IMR-90 (cell line): ENCODE measurements around the gene DMD. TPM values are rescaled to one million over a fixed set of nuclear protein-coding genes. Genes with fewer than 3 reads are reported as not detected.

Source experiments
- ATAC-seq: fragments of 200-7000 bp; cut with Tn5 transposase; 2 replicates; pipeline ENCODE4 v1.9.1; 2020; ENCODE audit warnings: low read depth, mild to moderate bottlenecking, moderate library complexity
- BruUV-seq: library from RNA; stranded (reverse); fragments of 400-500 nt; replicated peaks from 2 replicates; lab custom pipeline; 2021; lab: Mats Ljungman, UMichigan
- CTCF ChIA-PET: fragments of 300-600 bp; formaldehyde crosslinking; extraction: SDS; loops from one replicate; lab custom pipeline; 2021; ENCODE audit warnings: antibody characterized with exemption; lab: Yijun Ruan, JAX
- POLR2A ChIA-PET: fragments of 300-600 bp; sonication (Branson Sonifier 250); formaldehyde crosslinking; loops from one replicate; lab custom pipeline; 2022; ENCODE audit warnings: antibody characterized with exemption; ENCODE audit not compliant: unreplicated experiment; lab: Charles Lee
- DNase-seq: peaks from one replicate; pipeline ENCODE4 v3.0.0; 2013
- H2AFZ ChIP-seq: replicated peaks from 2 replicates; pipeline ENCODE3; 2013; ENCODE audit warnings: low read length, mild to moderate bottlenecking; ENCODE audit not compliant: poor library complexity
- H2AK5ac ChIP-seq: 2 replicates; pipeline ENCODE4 v1.6.1; 2013; ENCODE audit warnings: low read depth, low read length, inconsistent platforms
- H2AK9ac ChIP-seq: replicated peaks from 2 replicates; pipeline ENCODE3; 2013; ENCODE audit warnings: mild to moderate bottlenecking, low read depth, low read length, moderate library complexity; ENCODE audit not compliant: poor library complexity
- H2BK120ac ChIP-seq: 2 replicates; pipeline ENCODE4 v1.6.1; 2013; ENCODE audit warnings: low read depth, low read length, inconsistent platforms
- H2BK15ac ChIP-seq: 3 replicates; pipeline ENCODE4 v1.6.1; 2013; ENCODE audit warnings: low read depth, low read length, inconsistent platforms
- H2BK20ac ChIP-seq: 2 replicates; pipeline ENCODE4 v1.6.1; 2013; ENCODE audit warnings: low read depth, mild to moderate bottlenecking, inconsistent platforms, low read length, moderate library complexity
- H2BK5ac ChIP-seq: 2 replicates; pipeline ENCODE4 v1.6.1; 2013; ENCODE audit warnings: mild to moderate bottlenecking, low read depth, low read length, inconsistent platforms; ENCODE audit not compliant: poor library complexity, severe bottlenecking
- H3K14ac ChIP-seq: replicated peaks from 2 replicates; pipeline ENCODE4 v1.6.1; 2013; ENCODE audit warnings: low read depth, low read length, inconsistent platforms
- H3K18ac ChIP-seq: 2 replicates; pipeline ENCODE4 v1.6.1; 2013; ENCODE audit warnings: low read depth, low read length, control low read depth
- H3K23ac ChIP-seq: 2 replicates; pipeline ENCODE4 v1.6.1; 2013; ENCODE audit warnings: low read depth, low read length, inconsistent platforms
- H3K27ac ChIP-seq: 2 replicates; pipeline ENCODE4 v1.5.1; 2013; ENCODE audit warnings: mild to moderate bottlenecking, control low read depth, low read length; ENCODE audit not compliant: insufficient read depth
- H3K27me3 ChIP-seq: 2 replicates; pipeline ENCODE4 v1.6.1; 2013; ENCODE audit warnings: low read length; ENCODE audit not compliant: control insufficient read depth, insufficient read depth
- H3K36me3 ChIP-seq: 2 replicates; pipeline ENCODE4 v1.6.1; 2013; ENCODE audit warnings: low read length, mixed read lengths; ENCODE audit not compliant: control insufficient read depth, insufficient read depth
- H3K4ac ChIP-seq: 2 replicates; pipeline ENCODE4 v1.6.1; 2013; ENCODE audit warnings: low read depth, low read length, inconsistent platforms
- H3K4me1 ChIP-seq: 2 replicates; pipeline ENCODE4 v1.6.1; 2013; ENCODE audit warnings: low read length, mixed read lengths; ENCODE audit not compliant: control insufficient read depth, insufficient read depth
- H3K4me2 ChIP-seq: 2 replicates; pipeline ENCODE4 v1.6.1; 2013; ENCODE audit warnings: low read depth, mild to moderate bottlenecking, control low read depth, low read length, moderate library complexity
- H3K4me3 ChIP-seq: 2 replicates; pipeline ENCODE4 v1.5.1; 2013; ENCODE audit warnings: low read depth, mild to moderate bottlenecking, control low read depth, low read length, moderate library complexity; ENCODE audit not compliant: insufficient read depth
- H3K56ac ChIP-seq: 2 replicates; pipeline ENCODE4 v1.6.1; 2013; ENCODE audit warnings: low read length, inconsistent platforms; ENCODE audit not compliant: insufficient read depth; ENCODE audit errors: extremely low read depth
- H3K79me1 ChIP-seq, 2 experiments: 2 replicates each; pipeline ENCODE4 v1.6.1; 2013; ENCODE audit warnings: low read length in 2 of 2, inconsistent platforms in 1 of 2, low read depth in 1 of 2
- H3K9ac ChIP-seq: 2 replicates; pipeline ENCODE4 v1.6.1; 2013; ENCODE audit warnings: low read depth, low read length, control low read depth
- H3K9me1 ChIP-seq: 2 replicates; pipeline ENCODE4 v1.6.1; 2013; ENCODE audit warnings: low read length, inconsistent platforms; ENCODE audit not compliant: insufficient read depth
- H3K9me3 ChIP-seq: 2 replicates; pipeline ENCODE4 v1.6.1; 2013; ENCODE audit warnings: low read length; ENCODE audit not compliant: control insufficient read depth, insufficient read depth
- H4K20me1 ChIP-seq: 2 replicates; pipeline ENCODE4 v1.6.1; 2013; ENCODE audit warnings: low read length, inconsistent platforms; ENCODE audit not compliant: insufficient read depth
- H4K5ac ChIP-seq: 2 replicates; pipeline ENCODE4 v1.6.1; 2013; ENCODE audit warnings: mild to moderate bottlenecking, low read depth, low read length, control low read depth
- H4K8ac ChIP-seq, 2 experiments: 2 replicates each; pipeline ENCODE4 v1.6.1; 2013; ENCODE audit warnings: low read depth in 2 of 2, low read length in 2 of 2, control low read depth in 1 of 2, inconsistent platforms in 1 of 2
- H4K91ac ChIP-seq: 2 replicates; pipeline ENCODE4 v1.6.1; 2013; ENCODE audit warnings: low read depth, low read length, inconsistent platforms; ENCODE audit not compliant: insufficient read depth
- CHD1 ChIP-seq: IDR thresholded peaks from 2 replicates; pipeline ENCODE4 v1.6.1; 2012; ENCODE audit warnings: low read depth, low read length, improper control_type of control experiment
- POLR2A ChIP-seq: IDR thresholded peaks from 2 replicates; pipeline ENCODE4 v1.6.1; 2012; ENCODE audit warnings: mild to moderate bottlenecking, low read depth, low read length
- RAD21 ChIP-seq: IDR thresholded peaks from 2 replicates; pipeline ENCODE4 v1.6.1; 2012; ENCODE audit warnings: low read length, improper control_type of control experiment
- RCOR1 ChIP-seq: IDR thresholded peaks from 2 replicates; pipeline ENCODE4 v1.6.1; 2012; ENCODE audit warnings: mild to moderate bottlenecking, low read length, improper control_type of control experiment; ENCODE audit not compliant: insufficient replicate concordance
- SMC3 ChIP-seq: fragments of 150-350 bp; IDR thresholded peaks from 2 replicates; pipeline ENCODE4 v1.6.1; 2016; ENCODE audit warnings: low read depth, mild to moderate bottlenecking, antibody characterized with exemption, low read length, moderate library complexity
- WGBS, 2 experiments: methylation state at CpG; one replicate each; pipeline versions ENCODE4 v1.1.5 to v1.1.7; 2013; ENCODE audit warnings: missing lambda C conversion rate in 2 of 2; ENCODE audit not compliant: insufficient read length in 1 of 2; ENCODE audit errors: extremely low coverage in 2 of 2; 5-methylcytosine and 5-hydroxymethylcytosine counted together
- dilution Hi-C: fragments of 300-500 bp; cut with HindIII; formaldehyde crosslinking; loops from one replicate; pipeline ENCODE4 v1.14.3; 2018; ENCODE audit warnings: low sequenced_read_pairs; ENCODE audit not compliant: unreplicated experiment
- in situ Hi-C: fragments of 300-500 bp; cut with MboI; formaldehyde crosslinking; loops from 3 replicates; pipeline ENCODE4 v1.14.3; 2019; ENCODE audit warnings: low sequenced_read_pairs, inconsistent platforms, mixed read lengths
- intact Hi-C: fragments of 100-400 bp; cut with micrococcal nuclease; formaldehyde crosslinking; loops from 2 replicates; pipeline ENCODE4 v1.10.0; 2022
- polyA plus RNA-seq, 3 experiments: library from polyadenylated mRNA; depleted of rRNA; stranded (reverse); fragments of >200 nt; gene quantifications; 2 replicates each; pipeline ENCODE4 v1.2.3, GENCODE V29; 2012; ENCODE audit warnings: low replicate concordance in 1 of 3
- total RNA-seq: library from RNA; depleted of rRNA; stranded (reverse); fragments of >200 nt; gene quantifications from 2 replicates; pipeline ENCODE4 v1.2.3, GENCODE V29; 2012
- TF ChIP-seq, protein P1 (sequence below): fragments of 150-350 bp; IDR thresholded peaks from 2 replicates; pipeline ENCODE4 v1.6.1; 2016; ENCODE audit warnings: low read depth, mild to moderate bottlenecking, low read length, moderate library complexity, borderline replicate concordance
- TF ChIP-seq, protein P2 (sequence below): conservative IDR thresholded peaks from 2 replicates; pipeline ENCODE4 v1.5.1; 2012; ENCODE audit warnings: mild to moderate bottlenecking, low read depth, low read length, improper control_type of control experiment

Gene DMD
- total and polyA plus RNA-seq, 2 of the 4 experiments (the other 2 are of a cell fraction): 6.6 to 11.8 TPM

DNA sequence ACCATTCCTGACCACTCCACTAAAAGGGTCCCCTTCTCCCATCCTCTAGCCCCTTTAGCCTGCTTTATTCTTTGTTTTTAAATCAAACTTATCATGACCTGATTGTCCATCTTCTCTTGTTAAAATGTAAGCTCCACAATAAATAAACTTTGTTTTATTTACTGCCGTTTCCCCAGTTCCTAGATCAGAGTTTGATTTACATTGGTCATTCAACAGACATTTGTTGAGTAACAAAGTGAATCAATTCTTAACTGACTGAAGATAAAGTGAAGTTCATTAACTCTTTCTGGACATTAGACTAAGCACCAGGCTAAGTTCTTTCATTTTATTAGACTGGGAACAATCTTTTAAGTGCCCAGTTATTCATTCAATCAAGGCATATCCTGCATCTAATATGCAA lies 1876.4 kb downstream of the DMD start:
- Histone ChIP-seq H3K36me3 (no peaks in the 10 kb centered on the region), H3K9ac (no peak overlapping the region), H3K27ac (no peak overlapping the region), H3K4ac (peak overlapping the region; percentile 16; the same call in 1 of the 2 replicates), H3K14ac (peak overlapping the region; percentile 23; the same call in 1 of the 2 replicates), H3K79me1 (no peaks in the 10 kb centered on the region), H2AK9ac (no peak overlapping the region), H3K4me1 (no peaks in the 10 kb centered on the region), H3K9me1 (no peaks in the 10 kb centered on the region), H4K5ac (no peak overlapping the region; the same call in 1 of the 2 replicates), H3K56ac (no peak overlapping the region), H3K23ac (no peak overlapping the region), H3K4me2 (no peak overlapping the region), H3K4me3 (no peak overlapping the region), H2AFZ (no peak overlapping the region), H2BK15ac (no peak overlapping the region), H4K20me1 (no peaks in the 10 kb centered on the region), H2BK120ac (no peak overlapping the region; the same call in 1 of the 2 replicates), H2BK20ac (peak overlapping the region; percentile 54; the same call in 1 of the 2 replicates), H3K18ac (no peak overlapping the region; the same call in 1 of the 2 replicates), H2BK5ac (no peak overlapping the region), H4K91ac (peak overlapping the region; percentile 18; the same call in 1 of the 2 replicates), H2AK5ac (peak overlapping the region; percentile 51; the same call in 1 of the 2 replicates), H3K27me3 (no peaks in the 10 kb centered on the region), H3K9me3 (no peaks in the 10 kb centered on the region), H4K8ac (no peak overlapping the region)
- dilution Hi-C loops (no loop called here), in situ Hi-C loops (no loop called here), intact Hi-C loops (no loop called here)
- no CpG with 5 or more reads among the region's 1 CpG for WGBS, 2 experiments
- ChIA-PET CTCF (no interaction called here), POLR2A (no interaction called here)
- no TSS peak for BruUV-seq
- no peak for DNase-seq
- ATAC-seq: no peak
- no peak for TF ChIP-seq RCOR1
- no peak for TF ChIP-seq SMC3
- TF ChIP-seq, protein P1, sequence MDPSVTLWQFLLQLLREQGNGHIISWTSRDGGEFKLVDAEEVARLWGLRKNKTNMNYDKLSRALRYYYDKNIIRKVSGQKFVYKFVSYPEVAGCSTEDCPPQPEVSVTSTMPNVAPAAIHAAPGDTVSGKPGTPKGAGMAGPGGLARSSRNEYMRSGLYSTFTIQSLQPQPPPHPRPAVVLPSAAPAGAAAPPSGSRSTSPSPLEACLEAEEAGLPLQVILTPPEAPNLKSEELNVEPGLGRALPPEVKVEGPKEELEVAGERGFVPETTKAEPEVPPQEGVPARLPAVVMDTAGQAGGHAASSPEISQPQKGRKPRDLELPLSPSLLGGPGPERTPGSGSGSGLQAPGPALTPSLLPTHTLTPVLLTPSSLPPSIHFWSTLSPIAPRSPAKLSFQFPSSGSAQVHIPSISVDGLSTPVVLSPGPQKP: no peak
- TF ChIP-seq POLR2A: no peak
- TF ChIP-seq RAD21: no peak
- TF ChIP-seq CHD1: no peak
- TF ChIP-seq, protein P2, sequence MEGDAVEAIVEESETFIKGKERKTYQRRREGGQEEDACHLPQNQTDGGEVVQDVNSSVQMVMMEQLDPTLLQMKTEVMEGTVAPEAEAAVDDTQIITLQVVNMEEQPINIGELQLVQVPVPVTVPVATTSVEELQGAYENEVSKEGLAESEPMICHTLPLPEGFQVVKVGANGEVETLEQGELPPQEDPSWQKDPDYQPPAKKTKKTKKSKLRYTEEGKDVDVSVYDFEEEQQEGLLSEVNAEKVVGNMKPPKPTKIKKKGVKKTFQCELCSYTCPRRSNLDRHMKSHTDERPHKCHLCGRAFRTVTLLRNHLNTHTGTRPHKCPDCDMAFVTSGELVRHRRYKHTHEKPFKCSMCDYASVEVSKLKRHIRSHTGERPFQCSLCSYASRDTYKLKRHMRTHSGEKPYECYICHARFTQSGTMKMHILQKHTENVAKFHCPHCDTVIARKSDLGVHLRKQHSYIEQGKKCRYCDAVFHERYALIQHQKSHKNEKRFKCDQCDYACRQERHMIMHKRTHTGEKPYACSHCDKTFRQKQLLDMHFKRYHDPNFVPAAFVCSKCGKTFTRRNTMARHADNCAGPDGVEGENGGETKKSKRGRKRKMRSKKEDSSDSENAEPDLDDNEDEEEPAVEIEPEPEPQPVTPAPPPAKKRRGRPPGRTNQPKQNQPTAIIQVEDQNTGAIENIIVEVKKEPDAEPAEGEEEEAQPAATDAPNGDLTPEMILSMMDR: no peak
